GM23338 (cell line): ENCODE measurements around the gene TMEM60. TPM values are rescaled to one million over a fixed set of nuclear protein-coding genes. Genes with fewer than 3 reads are reported as not detected.
A peak's percentile ranks its signal among the peaks of the same experiment; 100 is the strongest.

Source experiments
- ATAC-seq: fragments of 200-7000 bp; cut with Tn5 transposase; 3 replicates; pipeline ENCODE4 v1.9.1; 2020
- DNase-seq: peaks from one replicate; pipeline ENCODE4 v3.0.0-alpha.2; 2015; ENCODE audit warnings: low spot score
- H2AFZ ChIP-seq: fragments of 200-600 bp; sonication (generic); 2 replicates; pipeline ENCODE4 v1.8.0; 2016; ENCODE audit warnings: antibody characterized with exemption, mild to moderate bottlenecking, moderate library complexity
- H3F3A ChIP-seq: fragments of 200-600 bp; sonication (generic); replicated peaks from 2 replicates; pipeline ENCODE4 v1.8.0; 2017; ENCODE audit warnings: antibody characterized with exemption, mixed run types, low read depth
- H3K27ac ChIP-seq: fragments of 200-600 bp; sonication (generic); 2 replicates; pipeline ENCODE4 v1.6.1; 2016; ENCODE audit warnings: low read depth
- H3K27me3 ChIP-seq: fragments of 200-600 bp; sonication (generic); 2 replicates; pipeline ENCODE4 v1.8.0; 2016; ENCODE audit warnings: mild to moderate bottlenecking, mixed run types, moderate library complexity; ENCODE audit not compliant: insufficient read depth
- H3K36me3 ChIP-seq: fragments of 200-600 bp; sonication (generic); 2 replicates; pipeline ENCODE4 v1.8.0; 2016; ENCODE audit warnings: mild to moderate bottlenecking; ENCODE audit not compliant: insufficient read depth
- H3K4me1 ChIP-seq: fragments of 200-600 bp; sonication (generic); 2 replicates; pipeline ENCODE4 v1.8.0; 2016; ENCODE audit warnings: mild to moderate bottlenecking, moderate library complexity; ENCODE audit not compliant: insufficient read depth
- H3K4me2 ChIP-seq: fragments of 200-600 bp; sonication (generic); 2 replicates; pipeline ENCODE4 v1.7.1; 2017; ENCODE audit warnings: mixed run types
- H3K4me3 ChIP-seq: fragments of 200-600 bp; sonication (generic); 2 replicates; pipeline ENCODE4 v1.6.1; 2016; ENCODE audit warnings: mixed run types
- H3K79me2 ChIP-seq: fragments of 200-600 bp; sonication (generic); replicated peaks from 2 replicates; pipeline ENCODE4 v1.8.0; 2017; ENCODE audit warnings: mild to moderate bottlenecking; ENCODE audit not compliant: insufficient read depth
- H3K9me2 ChIP-seq: fragments of 200-600 bp; sonication (generic); 2 replicates; pipeline ENCODE4 v1.8.0; 2017; ENCODE audit not compliant: insufficient read depth
- H4K20me1 ChIP-seq: fragments of 200-600 bp; sonication (generic); replicated peaks from 2 replicates; pipeline ENCODE4 v1.8.0; 2017; ENCODE audit warnings: mild to moderate bottlenecking; ENCODE audit not compliant: insufficient read depth
- H3K27ac Mint-ChIP-seq: 2 replicates; pipeline ENCODE4 v1.8.0; 2020; ENCODE audit warnings: inconsistent platforms, mild to moderate bottlenecking, moderate library complexity, mixed read lengths
- H3K27me3 Mint-ChIP-seq: 3 replicates; pipeline ENCODE4 v1.8.0; 2022; ENCODE audit warnings: low read depth, mild to moderate bottlenecking, moderate library complexity, mixed read lengths, inconsistent platforms; ENCODE audit not compliant: insufficient read depth, poor library complexity
- H3K36me3 Mint-ChIP-seq: 3 replicates; pipeline ENCODE4 v1.8.0; 2021; ENCODE audit warnings: low read depth, mild to moderate bottlenecking, inconsistent platforms, moderate library complexity, mixed read lengths
- H3K4me1 Mint-ChIP-seq: 3 replicates; pipeline ENCODE4 v1.8.0; 2020; ENCODE audit warnings: mild to moderate bottlenecking, inconsistent platforms, mixed read lengths
- H3K4me3 Mint-ChIP-seq: 3 replicates; pipeline ENCODE4 v1.8.0; 2021; ENCODE audit warnings: moderate library complexity, mild to moderate bottlenecking, inconsistent platforms, mixed read lengths
- H3K9me3 Mint-ChIP-seq: 3 replicates; pipeline ENCODE4 v1.8.0; 2020; ENCODE audit warnings: moderate library complexity, mild to moderate bottlenecking, inconsistent platforms, mixed read lengths
- CREB1 ChIP-seq: fragments of 250-450 bp; sonication (Bioruptor Pico); IDR thresholded peaks from 2 replicates; pipeline ENCODE4 v1.5.0; 2020; ENCODE audit warnings: low read depth, mild to moderate bottlenecking, moderate library complexity
- ETS1 ChIP-seq: IDR thresholded peaks from 2 replicates; pipeline ENCODE4 v1.6.1; 2016; ENCODE audit warnings: antibody characterized with exemption
- EZH2phosphoT487 ChIP-seq: fragments of 200-600 bp; sonication (generic); IDR thresholded peaks from one replicate; pipeline ENCODE4 v1.8.1; 2018; ENCODE audit warnings: antibody characterized with exemption; ENCODE audit not compliant: unreplicated experiment
- JUNB ChIP-seq: IDR thresholded peaks from one replicate; pipeline ENCODE4 v1.6.1; 2016; ENCODE audit warnings: antibody characterized with exemption; ENCODE audit not compliant: unreplicated experiment
- NANOG ChIP-seq: IDR thresholded peaks from 2 replicates; pipeline ENCODE4 v1.6.1; 2016; ENCODE audit warnings: antibody characterized with exemption, borderline replicate concordance
- POLR2AphosphoS5 ChIP-seq: IDR thresholded peaks from 2 replicates; pipeline ENCODE4 v1.6.1; 2016; ENCODE audit warnings: antibody characterized with exemption, low read depth
- STAT1 ChIP-seq: IDR thresholded peaks from one replicate; pipeline ENCODE4 v1.6.1; 2016; ENCODE audit warnings: antibody characterized with exemption; ENCODE audit not compliant: unreplicated experiment
- ZNF462 ChIP-seq: fragments of 250-450 bp; sonication (Bioruptor Pico); IDR thresholded peaks from 2 replicates; pipeline ENCODE4 v1.5.0; 2020; ENCODE audit warnings: mild to moderate bottlenecking, moderate library complexity
- polyA plus RNA-seq: library from polyadenylated mRNA; unstranded; fragments of >200 nt; fragmentation: Nextera tagmentation; extraction: Ambion mirVana; gene quantifications from 2 replicates; pipeline ENCODE4 v1.2.1, GENCODE V29; 2016
- total RNA-seq: library from RNA; depleted of rRNA; stranded (reverse); fragments of >200 nt; shearing (Covaris generic); gene quantifications from 2 replicates; pipeline ENCODE4 v1.2.3, GENCODE V29; 2014
- TF ChIP-seq, protein P1 (sequence below): IDR thresholded peaks from one replicate; pipeline ENCODE4 v1.6.1; 2018; ENCODE audit warnings: antibody characterized with exemption; ENCODE audit not compliant: unreplicated experiment

The TMEM60 gene
- total and polyA plus RNA-seq, 2 experiments from 2014 or later, result 29.5 to 68.2 TPM

- Mint-ChIP-seq H3K27me3 (peaks cover 2% of the 10 kb centered on the region), H3K9me3 (no peaks in the 10 kb centered on the region), H3K4me3 (no peak overlapping the region), H3K27ac (no peak overlapping the region), H3K36me3 (no peaks in the 10 kb centered on the region), H3K4me1 (peaks cover 7% of the 10 kb centered on the region)
- Histone ChIP-seq H3K79me2 (no peaks in the 10 kb centered on the region), H3K4me3 (no peak overlapping the region), H3K4me2 (no peak overlapping the region), H3K4me1 (peaks cover 3% of the 10 kb centered on the region; the same call in 1 of the 2 replicates), H3K9me2 (no peaks in the 10 kb centered on the region), H3K27ac (no peak overlapping the region), H3K36me3 (no peaks in the 10 kb centered on the region), H3F3A (no peaks in the 10 kb centered on the region), H4K20me1 (no peaks in the 10 kb centered on the region), H3K27me3 (no peaks in the 10 kb centered on the region), H2AFZ (no peak overlapping the region)
- no peak for DNase-seq
- ATAC-seq, result peak; percentile 41; the same call in 1 of the 3 replicates
- TF ChIP-seq JUNB (no peak), CREB1 (CRISPR knock-in tag) (no peak), STAT1 (no peak), ETS1 (no peak), EZH2phosphoT487 (no peak), NANOG (no peak)
- TF ChIP-seq, protein P1, sequence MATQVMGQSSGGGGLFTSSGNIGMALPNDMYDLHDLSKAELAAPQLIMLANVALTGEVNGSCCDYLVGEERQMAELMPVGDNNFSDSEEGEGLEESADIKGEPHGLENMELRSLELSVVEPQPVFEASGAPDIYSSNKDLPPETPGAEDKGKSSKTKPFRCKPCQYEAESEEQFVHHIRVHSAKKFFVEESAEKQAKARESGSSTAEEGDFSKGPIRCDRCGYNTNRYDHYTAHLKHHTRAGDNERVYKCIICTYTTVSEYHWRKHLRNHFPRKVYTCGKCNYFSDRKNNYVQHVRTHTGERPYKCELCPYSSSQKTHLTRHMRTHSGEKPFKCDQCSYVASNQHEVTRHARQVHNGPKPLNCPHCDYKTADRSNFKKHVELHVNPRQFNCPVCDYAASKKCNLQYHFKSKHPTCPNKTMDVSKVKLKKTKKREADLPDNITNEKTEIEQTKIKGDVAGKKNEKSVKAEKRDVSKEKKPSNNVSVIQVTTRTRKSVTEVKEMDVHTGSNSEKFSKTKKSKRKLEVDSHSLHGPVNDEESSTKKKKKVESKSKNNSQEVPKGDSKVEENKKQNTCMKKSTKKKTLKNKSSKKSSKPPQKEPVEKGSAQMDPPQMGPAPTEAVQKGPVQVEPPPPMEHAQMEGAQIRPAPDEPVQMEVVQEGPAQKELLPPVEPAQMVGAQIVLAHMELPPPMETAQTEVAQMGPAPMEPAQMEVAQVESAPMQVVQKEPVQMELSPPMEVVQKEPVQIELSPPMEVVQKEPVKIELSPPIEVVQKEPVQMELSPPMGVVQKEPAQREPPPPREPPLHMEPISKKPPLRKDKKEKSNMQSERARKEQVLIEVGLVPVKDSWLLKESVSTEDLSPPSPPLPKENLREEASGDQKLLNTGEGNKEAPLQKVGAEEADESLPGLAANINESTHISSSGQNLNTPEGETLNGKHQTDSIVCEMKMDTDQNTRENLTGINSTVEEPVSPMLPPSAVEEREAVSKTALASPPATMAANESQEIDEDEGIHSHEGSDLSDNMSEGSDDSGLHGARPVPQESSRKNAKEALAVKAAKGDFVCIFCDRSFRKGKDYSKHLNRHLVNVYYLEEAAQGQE, result no peak
Measured at GRCh38 chr7:77846317-77847092, 48.3 kb upstream of the TMEM60 start.

- H4K20me1 ChIP-seq, result no peaks in the 10 kb centered on the region
- H3K9me2 ChIP-seq, result no peaks in the 10 kb centered on the region
- no peaks in the 10 kb centered on the region; the same call in 1 of the 2 replicates for H3K79me2 ChIP-seq
- Mint-ChIP-seq H3K27ac (no peak overlapping the region), H3K9me3 (no peaks in the 10 kb centered on the region), H3K27me3 (peaks cover 2% of the 10 kb centered on the region), H3K4me3 (no peak overlapping the region), H3K4me1 (peaks cover 7% of the 10 kb centered on the region), H3K36me3 (no peaks in the 10 kb centered on the region)
- ATAC-seq (no peak), DNase-seq (no peak)
- TF ChIP-seq EZH2phosphoT487 (no peak), ETS1 (no peak), ZNF462 (no peak), POLR2AphosphoS5 (no peak)
- H3F3A ChIP-seq, result no peaks in the 10 kb centered on the region
- H3K4me2 ChIP-seq, result no peak overlapping the region
- H3K27me3 ChIP-seq, result no peaks in the 10 kb centered on the region
- no peak overlapping the region for H3K4me3 ChIP-seq
- peaks cover 3% of the 10 kb centered on the region; the same call in 1 of the 2 replicates for H3K4me1 ChIP-seq
- H3K36me3 ChIP-seq, result no peaks in the 10 kb centered on the region
- no peak overlapping the region for H2AFZ ChIP-seq
- H3K27ac ChIP-seq, result no peak overlapping the region
Measured at GRCh38 chr7:77843194-77843593, 45.0 kb upstream of the TMEM60 start.
